Stimulated activated CD4-positive, alpha-beta T cell treated with anti-CD3 and anti-CD28 coated beads, TNF-alpha, amount 100 ng/mL, for 4 hours (primary cell): Measurements from ENCODE around the gene ATP8A1.
"Not testable (repeated sequence)": the region's sequence is repeated elsewhere in the genome, so short reads cannot be mapped to it uniquely, and the experiment has no call there.

ENCODE experiments used
- DNase-seq, 3 experiments: peaks; one replicate each; pipeline ENCODE4 v3.0.0-alpha.2; 2020; ENCODE audit warnings: low read depth in 3 of 3

Gene ATP8A1

GRCh38 chr4:42510225-42510624, 146.7 kb downstream of the ATP8A1 start:
- DNase-seq = no peak

- DNase-seq = no peak
These were observed 155.1 kb downstream of the ATP8A1 start for GRCh38 chr4:42501624-42502401.

- no peak for DNase-seq
These were observed 158.9 kb downstream of the ATP8A1 start for GRCh38 chr4:42498040-42498439.

- DNase-seq = no peak
These were observed 159.6 kb downstream of the ATP8A1 start for GRCh38 chr4:42497142-42497910.

- no peak for DNase-seq
These were observed 163.9 kb downstream of the ATP8A1 start for GRCh38 chr4:42492962-42493361.

- DNase-seq = no peak
These were observed 166.9 kb downstream of the ATP8A1 start for GRCh38 chr4:42490015-42490414.

- DNase-seq = no peak
These were observed 167.8 kb downstream of the ATP8A1 start for GRCh38 chr4:42489095-42489494.

GRCh38 chr4:42488554-42488953, 168.4 kb downstream of the ATP8A1 start:
- DNase-seq = no peak

- DNase-seq = no peak
These were observed 168.8 kb downstream of the ATP8A1 start for GRCh38 chr4:42488114-42488513.

GRCh38 chr4:42487230-42487629, 169.7 kb downstream of the ATP8A1 start:
- no peak for DNase-seq

- not testable (repeated sequence) for DNase-seq
These were observed 170.7 kb downstream of the ATP8A1 start for GRCh38 chr4:42486156-42486555.

GRCh38 chr4:42484630-42485029, 172.3 kb downstream of the ATP8A1 start:
- no peak for DNase-seq

GRCh38 chr4:42483426-42484379, 173.2 kb downstream of the ATP8A1 start:
- no peak for DNase-seq

- DNase-seq = no peak
These were observed 174.2 kb downstream of the ATP8A1 start for GRCh38 chr4:42482516-42483327.

GRCh38 chr4:42480717-42481116, 176.2 kb downstream of the ATP8A1 start:
- no peak for DNase-seq

GRCh38 chr4:42480281-42480680, 176.6 kb downstream of the ATP8A1 start:
- no peak for DNase-seq

- no peak for DNase-seq
These were observed 178.0 kb downstream of the ATP8A1 start for GRCh38 chr4:42478946-42479345.

- no peak for DNase-seq
These were observed 178.4 kb downstream of the ATP8A1 start for GRCh38 chr4:42478509-42478908.

- DNase-seq = no peak
These were observed 182.5 kb downstream of the ATP8A1 start for GRCh38 chr4:42474406-42474805.

- DNase-seq = no peak
These were observed 183.7 kb downstream of the ATP8A1 start for GRCh38 chr4:42473071-42473684.

- no peak for DNase-seq
These were observed 185.0 kb downstream of the ATP8A1 start for GRCh38 chr4:42471896-42472295.
